ENCODE measurements around the gene APBB1.

- TF ChIP-seq, protein P1, sequence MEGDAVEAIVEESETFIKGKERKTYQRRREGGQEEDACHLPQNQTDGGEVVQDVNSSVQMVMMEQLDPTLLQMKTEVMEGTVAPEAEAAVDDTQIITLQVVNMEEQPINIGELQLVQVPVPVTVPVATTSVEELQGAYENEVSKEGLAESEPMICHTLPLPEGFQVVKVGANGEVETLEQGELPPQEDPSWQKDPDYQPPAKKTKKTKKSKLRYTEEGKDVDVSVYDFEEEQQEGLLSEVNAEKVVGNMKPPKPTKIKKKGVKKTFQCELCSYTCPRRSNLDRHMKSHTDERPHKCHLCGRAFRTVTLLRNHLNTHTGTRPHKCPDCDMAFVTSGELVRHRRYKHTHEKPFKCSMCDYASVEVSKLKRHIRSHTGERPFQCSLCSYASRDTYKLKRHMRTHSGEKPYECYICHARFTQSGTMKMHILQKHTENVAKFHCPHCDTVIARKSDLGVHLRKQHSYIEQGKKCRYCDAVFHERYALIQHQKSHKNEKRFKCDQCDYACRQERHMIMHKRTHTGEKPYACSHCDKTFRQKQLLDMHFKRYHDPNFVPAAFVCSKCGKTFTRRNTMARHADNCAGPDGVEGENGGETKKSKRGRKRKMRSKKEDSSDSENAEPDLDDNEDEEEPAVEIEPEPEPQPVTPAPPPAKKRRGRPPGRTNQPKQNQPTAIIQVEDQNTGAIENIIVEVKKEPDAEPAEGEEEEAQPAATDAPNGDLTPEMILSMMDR (conservative IDR thresholded peaks at IDR 0.05; ENCODE audit: low read depth, low read length): no peak
- TF ChIP-seq MAZ (IDR thresholded peaks at IDR 0.05; ENCODE audit: borderline replicate concordance, low read depth, low read length): no peak
- TF ChIP-seq CEBPB (IDR thresholded peaks at IDR 0.05; ENCODE audit: low read depth, low read length): no peak
- no peak for TF ChIP-seq MAFK (IDR thresholded peaks at IDR 0.05; ENCODE audit: low read depth, low read length)
- TF ChIP-seq POLR2A (IDR thresholded peaks at IDR 0.05; ENCODE audit: low read depth, low read length): no peak
- no peak for TF ChIP-seq FOS (IDR thresholded peaks at IDR 0.05; ENCODE audit: low read depth, low read length)
- no peak for TF ChIP-seq RAD21 (IDR thresholded peaks at IDR 0.05; ENCODE audit: low read length)
- TF ChIP-seq, protein P2, sequence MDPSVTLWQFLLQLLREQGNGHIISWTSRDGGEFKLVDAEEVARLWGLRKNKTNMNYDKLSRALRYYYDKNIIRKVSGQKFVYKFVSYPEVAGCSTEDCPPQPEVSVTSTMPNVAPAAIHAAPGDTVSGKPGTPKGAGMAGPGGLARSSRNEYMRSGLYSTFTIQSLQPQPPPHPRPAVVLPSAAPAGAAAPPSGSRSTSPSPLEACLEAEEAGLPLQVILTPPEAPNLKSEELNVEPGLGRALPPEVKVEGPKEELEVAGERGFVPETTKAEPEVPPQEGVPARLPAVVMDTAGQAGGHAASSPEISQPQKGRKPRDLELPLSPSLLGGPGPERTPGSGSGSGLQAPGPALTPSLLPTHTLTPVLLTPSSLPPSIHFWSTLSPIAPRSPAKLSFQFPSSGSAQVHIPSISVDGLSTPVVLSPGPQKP (IDR thresholded peaks at IDR 0.05; ENCODE audit: borderline replicate concordance, low read depth, low read length): no peak
- no peak for TF ChIP-seq RCOR1 (IDR thresholded peaks at IDR 0.05; ENCODE audit: insufficient replicate concordance, low read length)
- TF ChIP-seq BHLHE40 (IDR thresholded peaks at IDR 0.05; ENCODE audit: low read depth, low read length): no peak
- no peak for TF ChIP-seq MXI1 (IDR thresholded peaks at IDR 0.05; ENCODE audit: borderline replicate concordance, low read depth, low read length)
These were observed 18.2 kb downstream of the APBB1 start for GRCh38 chr11:6400431-6401345.
